MG63 (cell line): ENCODE data around the gene CARD10. TPM values are rescaled to one million over a fixed set of nuclear protein-coding genes. Genes with fewer than 3 reads are reported as not detected.

ENCODE experiments used
- DNase-seq: peaks from one replicate; pipeline ENCODE4 v3.0.0-alpha.2; 2020
- H3K27me3 ChIP-seq: fragments of 250-450 bp; sonication (Bioruptor Pico); 2 replicates; pipeline ENCODE4 v1.5.1; 2020; ENCODE audit warnings: mild to moderate bottlenecking, moderate library complexity
- H3K36me3 ChIP-seq: fragments of 250-450 bp; sonication (Bioruptor Pico); 2 replicates; pipeline ENCODE4 v1.5.1; 2020; ENCODE audit warnings: mild to moderate bottlenecking, moderate library complexity
- H3K4me3 ChIP-seq: fragments of 250-450 bp; sonication (Bioruptor Pico); 2 replicates; pipeline ENCODE4 v1.5.1; 2020; ENCODE audit warnings: mild to moderate bottlenecking, moderate library complexity
- H3K9me3 ChIP-seq: fragments of 250-450 bp; sonication (Bioruptor Pico); 2 replicates; pipeline ENCODE4 v1.5.1; 2020; ENCODE audit warnings: mild to moderate bottlenecking, moderate library complexity
- total RNA-seq: library from RNA; depleted of rRNA; stranded (reverse); fragments of >200 nt; shearing (Covaris generic); gene quantifications from 2 replicates; pipeline ENCODE4 v1.2.3, GENCODE V29; 2014; ENCODE audit warnings: low replicate concordance

CARD10 gene
- total RNA-seq, 1 experiment from 2014 or later: 17.1 TPM

GRCh38 chr22:37500745-37501609 lies 18.2 kb downstream of the CARD10 start:
- Histone ChIP-seq H3K27me3 (no peaks in the 10 kb centered on the region), H3K4me3 (no peak overlapping the region), H3K9me3 (peaks cover 4% of the 10 kb centered on the region; the same call in 1 of the 2 replicates), H3K36me3 (peaks cover 40% of the 10 kb centered on the region)
- DNase-seq: no peak

- Histone ChIP-seq H3K4me3 (no peak overlapping the region), H3K36me3 (peaks cover 42% of the 10 kb centered on the region), H3K9me3 (peaks cover 4% of the 10 kb centered on the region; the same call in 1 of the 2 replicates), H3K27me3 (no peaks in the 10 kb centered on the region)
- DNase-seq: no peak
Measured at GRCh38 chr22:37499789-37500540, 19.2 kb downstream of the CARD10 start.

- peaks cover 41% of the 10 kb centered on the region for H3K36me3 ChIP-seq
- DNase-seq: no peak
- H3K27me3 ChIP-seq: no peaks in the 10 kb centered on the region
- H3K4me3 ChIP-seq: no peak overlapping the region
- peaks cover 4% of the 10 kb centered on the region; the same call in 1 of the 2 replicates for H3K9me3 ChIP-seq
Measured at GRCh38 chr22:37499027-37499707, 20.0 kb downstream of the CARD10 start.

- no peak for DNase-seq
- H3K4me3 ChIP-seq: no peak overlapping the region
- peaks cover 4% of the 10 kb centered on the region; the same call in 1 of the 2 replicates for H3K9me3 ChIP-seq
- H3K36me3 ChIP-seq: peaks cover 35% of the 10 kb centered on the region
- no peaks in the 10 kb centered on the region for H3K27me3 ChIP-seq
Measured at GRCh38 chr22:37498289-37498909, 20.8 kb downstream of the CARD10 start.

GRCh38 chr22:37497062-37497599 lies 22.1 kb downstream of the CARD10 start:
- Histone ChIP-seq H3K36me3 (peaks cover 25% of the 10 kb centered on the region), H3K4me3 (no peak overlapping the region), H3K27me3 (no peaks in the 10 kb centered on the region), H3K9me3 (peaks cover 4% of the 10 kb centered on the region; the same call in 1 of the 2 replicates)
- DNase-seq: peak; percentile 76

- Histone ChIP-seq H3K9me3 (peaks cover 4% of the 10 kb centered on the region; the same call in 1 of the 2 replicates), H3K27me3 (no peaks in the 10 kb centered on the region), H3K4me3 (no peak overlapping the region), H3K36me3 (peaks cover 22% of the 10 kb centered on the region)
- DNase-seq: peak; percentile 60
Measured at GRCh38 chr22:37496651-37497050, 22.6 kb downstream of the CARD10 start.

GRCh38 chr22:37493979-37494378 lies 25.2 kb downstream of the CARD10 start:
- DNase-seq: no peak
- no peaks in the 10 kb centered on the region for H3K27me3 ChIP-seq
- no peak overlapping the region for H3K4me3 ChIP-seq
- H3K36me3 ChIP-seq: peaks cover 20% of the 10 kb centered on the region
- peaks cover 4% of the 10 kb centered on the region; the same call in 1 of the 2 replicates for H3K9me3 ChIP-seq

- Histone ChIP-seq H3K36me3 (peaks cover 14% of the 10 kb centered on the region), H3K27me3 (no peaks in the 10 kb centered on the region), H3K9me3 (peaks cover 2% of the 10 kb centered on the region; the same call in 1 of the 2 replicates), H3K4me3 (no peak overlapping the region)
- DNase-seq: peak; percentile 30
Measured at GRCh38 chr22:37492428-37493344, 26.5 kb downstream of the CARD10 start.

- no peaks in the 10 kb centered on the region for H3K27me3 ChIP-seq
- no peak for DNase-seq
- H3K4me3 ChIP-seq: no peak overlapping the region
- H3K36me3 ChIP-seq: peaks cover 12% of the 10 kb centered on the region
- no peaks in the 10 kb centered on the region for H3K9me3 ChIP-seq
Measured at GRCh38 chr22:37491559-37492427, 27.4 kb downstream of the CARD10 start.

- Histone ChIP-seq H3K36me3 (peaks cover 9% of the 10 kb centered on the region), H3K9me3 (no peaks in the 10 kb centered on the region), H3K4me3 (no peak overlapping the region), H3K27me3 (no peaks in the 10 kb centered on the region)
- DNase-seq: no peak
Measured at GRCh38 chr22:37491106-37491505, 28.1 kb downstream of the CARD10 start.

- Histone ChIP-seq H3K9me3 (no peaks in the 10 kb centered on the region), H3K36me3 (peaks cover 3% of the 10 kb centered on the region; the same call in 1 of the 2 replicates), H3K4me3 (no peak overlapping the region), H3K27me3 (no peaks in the 10 kb centered on the region)
- no peak for DNase-seq
Measured at GRCh38 chr22:37489983-37490382, 29.2 kb downstream of the CARD10 start.

- no peak for DNase-seq
- H3K27me3 ChIP-seq: no peaks in the 10 kb centered on the region
- H3K36me3 ChIP-seq: no peaks in the 10 kb centered on the region; the same call in 1 of the 2 replicates
- no peak overlapping the region for H3K4me3 ChIP-seq
- H3K9me3 ChIP-seq: no peaks in the 10 kb centered on the region
Measured at GRCh38 chr22:37488337-37489135, 30.7 kb downstream of the CARD10 start.

GRCh38 chr22:37487571-37487970 lies 31.6 kb downstream of the CARD10 start:
- H3K4me3 ChIP-seq: no peak overlapping the region
- DNase-seq: no peak
- H3K9me3 ChIP-seq: no peaks in the 10 kb centered on the region
- H3K27me3 ChIP-seq: no peaks in the 10 kb centered on the region
- no peaks in the 10 kb centered on the region; the same call in 1 of the 2 replicates for H3K36me3 ChIP-seq

GRCh38 chr22:37487129-37487528 lies 32.1 kb downstream of the CARD10 start:
- no peaks in the 10 kb centered on the region for H3K9me3 ChIP-seq
- H3K36me3 ChIP-seq: no peaks in the 10 kb centered on the region; the same call in 1 of the 2 replicates
- H3K27me3 ChIP-seq: no peaks in the 10 kb centered on the region
- DNase-seq: no peak
- H3K4me3 ChIP-seq: no peak overlapping the region
